Aorta (tissue), 5 donors: ENCODE measurements around the gene EDNRA. TPM values are rescaled to one million over a fixed set of nuclear protein-coding genes. Genes with fewer than 3 reads are reported as not detected.

ENCODE experiments used
- ATAC-seq: fragments of 200-7000 bp; cut with Tn5 transposase; one replicate; pipeline ENCODE4 v1.9.1; 2022; ENCODE audit warnings: moderate library complexity; ENCODE audit not compliant: low FRiP score
- DNase-seq, 2 donors: peaks; one replicate each; pipeline ENCODE4 v3.0.0-alpha.2; 2020
- H3K27ac ChIP-seq, 2 donors: one replicate each; pipeline ENCODE4 v1.5.1; 2013; ENCODE audit warnings: low read length in 2 of 2, mild to moderate bottlenecking in 2 of 2, moderate library complexity in 2 of 2, control low read depth in 1 of 2, inconsistent platforms in 1 of 2, low read depth in 1 of 2
- H3K27me3 ChIP-seq, 2 donors: one replicate each; pipeline ENCODE4 v1.6.1; 2013; ENCODE audit warnings: control low read depth in 1 of 2, low read length in 1 of 2, mild to moderate bottlenecking in 1 of 2, moderate library complexity in 1 of 2; ENCODE audit not compliant: insufficient read depth in 2 of 2, control insufficient read depth in 1 of 2
- H3K36me3 ChIP-seq, 2 donors: one replicate each; pipeline ENCODE4 v1.6.1; 2013; ENCODE audit warnings: control low read depth in 1 of 2, low read length in 1 of 2, mild to moderate bottlenecking in 1 of 2; ENCODE audit not compliant: insufficient read depth in 2 of 2, control insufficient read depth in 1 of 2
- H3K4me1 ChIP-seq, 2 donors: one replicate each; pipeline ENCODE4 v1.6.1; 2013; ENCODE audit warnings: low read length in 2 of 2, control low read depth in 1 of 2, mild to moderate bottlenecking in 1 of 2, moderate library complexity in 1 of 2; ENCODE audit not compliant: insufficient read depth in 2 of 2, control insufficient read depth in 1 of 2
- H3K4me3 ChIP-seq, 2 donors: one replicate each; pipeline ENCODE4 v1.5.1; 2013; ENCODE audit warnings: low read length in 2 of 2, control low read depth in 1 of 2, mild to moderate bottlenecking in 1 of 2
- H3K9me3 ChIP-seq: one replicate; pipeline ENCODE4 v1.6.1; 2013; ENCODE audit warnings: mild to moderate bottlenecking, low read length; ENCODE audit not compliant: control insufficient read depth
- WGBS, 2 donors: extraction: QIAGEN DNeasy Blood & Tissue Kit; methylation state at CpG; one replicate each; pipeline ENCODE4 v1.1.7; 2013; 5-methylcytosine and 5-hydroxymethylcytosine counted together
- intact Hi-C, 2 donors: fragments of 100-400 bp; cut with DNase I; formaldehyde crosslinking; loops; one replicate each; pipeline versions ENCODE4 v1.14.2 to v1.15.0; 2022
- polyA plus RNA-seq, 2 donors: library from polyadenylated mRNA; stranded (reverse); fragments of 200-250 nt; gene quantifications; one replicate each; pipeline ENCODE4 v1.2.3, GENCODE V29; 2013
- total RNA-seq, 2 donors: library from RNA; stranded (reverse); fragmentation: NEBNext Ultra II Directional; extraction: Animal tissue kit (Norgen Biotek cat#: 25700); gene quantifications; one replicate each; pipeline ENCODE4 v1.2.1, GENCODE V29; 2021
- donor health status: healthy with polysubstance abuse.
- donor health status: Bipolar disorder and iron deficiency.
- donor health status: DM: no; HTN: no; CAD: no.
- donor health status: DM: no; HTN: no; CAD: no.
- donor health status: DM: yes; HTN: yes; CAD: no.

Gene EDNRA
- total and polyA plus RNA-seq, 4 donors, result 2.1 to 28.0 (median 14.5) TPM

DNA sequence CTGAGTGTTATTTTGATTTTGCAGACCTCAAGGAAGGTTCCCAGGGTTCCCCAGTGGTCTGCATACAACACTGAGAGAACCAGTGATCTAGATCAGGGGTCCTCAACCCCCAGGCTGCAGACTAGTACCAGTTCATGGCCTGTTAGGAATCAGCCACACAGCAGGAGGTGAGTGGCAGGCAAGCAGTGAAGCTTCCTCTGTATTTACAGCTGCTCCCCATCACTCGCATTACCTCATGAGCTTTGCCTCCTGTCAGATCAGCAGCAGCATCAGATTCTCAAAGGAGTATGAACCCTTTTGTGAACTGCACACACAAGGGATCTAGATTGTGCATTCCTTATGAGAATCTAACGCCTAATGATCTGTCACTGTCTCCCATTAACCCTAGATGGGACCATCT is 28.5 kb downstream of the EDNRA start:
- no peaks in the 10 kb centered on the region for H3K36me3 ChIP-seq
- no peak for ATAC-seq
- 92 to 98% methylated on average over 2 of the region's 2 CpGs for WGBS, 2 donors
- H3K27me3 ChIP-seq, result no peaks in the 10 kb centered on the region
- no peak for DNase-seq
- no peak overlapping the region for H3K27ac ChIP-seq
- intact Hi-C loops, result no loop called here
- H3K4me1 ChIP-seq, result peaks cover 0 to 4% of the 10 kb centered on the region in 2 donors
- no peak overlapping the region for H3K4me3 ChIP-seq
- H3K9me3 ChIP-seq, result no peaks in the 10 kb centered on the region

DNA sequence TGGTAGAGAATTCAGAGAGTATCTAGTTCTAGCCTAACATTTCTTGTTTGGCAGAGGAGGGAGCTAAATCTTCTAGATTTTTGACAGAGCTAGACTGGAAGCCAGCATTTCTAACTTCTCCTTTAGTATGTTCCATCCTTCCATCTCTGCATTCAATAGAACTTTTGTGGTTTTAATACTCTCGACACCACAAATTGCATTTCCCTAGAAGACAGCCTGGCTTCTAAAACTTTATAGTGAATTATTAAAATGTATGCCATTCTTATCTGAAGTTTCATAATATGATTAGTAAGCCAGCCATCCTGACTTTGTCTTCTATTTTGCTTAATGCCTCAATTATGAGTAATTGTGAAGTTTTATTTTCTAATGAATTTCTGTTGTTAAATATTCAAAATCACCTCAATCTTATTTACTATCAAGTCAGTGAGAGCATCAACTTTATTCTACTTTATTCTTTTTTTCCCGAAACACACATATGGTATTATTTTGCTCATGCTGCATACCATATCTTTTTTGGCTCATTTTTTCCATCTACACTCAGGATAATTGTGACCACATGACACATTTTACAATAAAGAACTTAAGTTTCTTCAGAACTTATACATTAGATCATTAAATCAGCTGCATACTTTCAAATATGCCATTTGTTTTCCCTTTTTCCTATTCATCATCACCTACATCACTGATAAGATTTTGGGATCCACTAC is 30.2 kb downstream of the EDNRA start:
- no peak for ATAC-seq
- no peaks in the 10 kb centered on the region for H3K9me3 ChIP-seq
- no peak for DNase-seq
- no peaks in the 10 kb centered on the region for H3K27me3 ChIP-seq
- no peak overlapping the region for H3K4me3 ChIP-seq
- no peak overlapping the region for H3K27ac ChIP-seq
- no peaks in the 10 kb centered on the region for H3K36me3 ChIP-seq
- WGBS, 2 donors, result 80 to 84% methylated on average over 2 of the region's 2 CpGs
- peaks cover 0 to 8% of the 10 kb centered on the region in 2 donors for H3K4me1 ChIP-seq
- intact Hi-C loops, result loop anchor here in 1 of 2 donors (10.0 kb wide), 1 partner anchor 74 kb away; no protein-coding TSS in a partner anchor

DNA sequence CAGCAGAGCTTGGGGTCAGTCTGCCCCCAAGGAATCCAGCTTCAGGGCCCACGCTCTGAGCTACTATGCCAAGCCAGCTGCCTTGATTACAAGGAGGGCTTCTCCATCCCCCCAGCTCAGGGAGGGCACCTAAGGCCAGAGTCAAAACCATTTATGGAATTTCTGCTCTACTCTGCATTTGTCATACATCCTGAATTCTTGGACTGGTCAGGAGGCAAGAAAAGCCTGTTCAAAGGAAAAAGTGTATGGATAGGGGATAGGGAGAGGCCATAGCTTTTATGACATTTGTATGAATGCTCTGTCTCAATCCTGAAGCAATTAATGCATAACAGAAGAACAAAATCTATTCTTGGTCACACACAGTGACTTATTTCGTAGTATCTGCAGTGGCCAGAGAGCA is 32.2 kb downstream of the EDNRA start:
- intact Hi-C loops, result loop anchor here in 1 of 2 donors (10.0 kb wide), 1 partner anchor 72 kb away; no protein-coding TSS in a partner anchor
- Histone ChIP-seq H3K4me3 (no peak overlapping the region), H3K36me3 (no peaks in the 10 kb centered on the region), H3K9me3 (no peaks in the 10 kb centered on the region), H3K4me1 (peaks cover 0 to 12% of the 10 kb centered on the region in 2 donors), H3K27me3 (no peaks in the 10 kb centered on the region), H3K27ac (no peak overlapping the region)
- WGBS, 2 donors, result 92 to 93% methylated on average over 2 of the region's 2 CpGs
- no peak for DNase-seq
- no peak for ATAC-seq

DNA sequence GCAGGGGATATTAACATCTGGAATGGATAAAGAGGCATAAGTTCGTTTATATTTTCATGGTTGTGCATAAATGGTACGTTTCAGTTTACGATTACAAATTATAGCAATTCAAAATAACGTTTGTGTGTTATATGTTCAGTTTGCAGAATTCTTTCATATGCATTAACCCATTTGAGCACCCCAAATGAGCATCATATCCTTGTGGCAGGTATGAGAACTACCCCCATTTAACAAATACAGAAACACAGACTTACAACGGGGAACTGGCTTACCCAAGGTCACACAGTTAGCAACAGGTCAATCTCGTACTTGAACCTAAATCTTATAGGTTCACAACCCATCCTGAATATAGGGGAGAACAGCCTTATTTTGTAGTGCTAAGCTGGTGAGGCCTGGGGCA is 33.1 kb downstream of the EDNRA start:
- H3K4me1 ChIP-seq, result peaks cover 2 to 12% of the 10 kb centered on the region in 2 donors
- no peaks in the 10 kb centered on the region for H3K9me3 ChIP-seq
- no peak overlapping the region for H3K27ac ChIP-seq
- no peaks in the 10 kb centered on the region for H3K27me3 ChIP-seq
- no peaks in the 10 kb centered on the region for H3K36me3 ChIP-seq
- WGBS, 2 donors, result 90 to 92% methylated on average over 6 of the region's 6 CpGs
- no peak for ATAC-seq
- DNase-seq, result no peak
- no peak overlapping the region for H3K4me3 ChIP-seq
- intact Hi-C loops, result loop anchor here in 1 of 2 donors (10.0 kb wide), 1 partner anchor 71 kb away; no protein-coding TSS in a partner anchor

DNA sequence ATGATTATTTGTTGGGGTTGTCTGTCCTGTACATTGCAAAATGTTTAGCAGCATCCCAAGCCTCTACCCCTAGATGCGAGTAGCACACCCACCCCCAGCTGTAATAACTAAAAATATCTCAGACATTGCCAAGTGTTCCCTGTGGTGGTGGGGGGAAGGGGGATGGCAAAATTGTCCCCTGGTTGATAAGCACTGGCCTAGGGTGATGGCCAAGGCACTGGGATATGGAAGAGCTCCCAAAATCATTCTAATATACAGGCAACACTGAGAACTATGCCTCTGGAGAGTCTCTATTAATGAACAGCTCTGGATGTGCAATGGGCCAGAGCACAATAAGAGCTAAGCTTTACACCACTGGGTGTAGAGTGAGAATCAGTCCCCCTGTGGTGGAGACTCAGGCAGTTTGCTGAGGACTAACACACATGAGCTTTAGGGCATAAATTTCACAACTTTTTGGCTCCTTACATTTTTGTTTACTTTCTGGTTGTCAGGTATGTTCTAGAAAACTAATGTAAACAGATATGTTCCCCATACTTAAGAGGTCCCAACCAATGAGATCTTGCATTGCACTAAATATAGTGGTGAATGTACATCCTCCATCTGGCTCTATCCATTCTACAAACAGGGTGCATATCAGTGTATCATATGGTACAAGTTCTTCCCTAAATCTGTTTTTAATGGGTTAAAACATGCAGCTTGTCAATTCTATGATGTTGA is 34.5 kb downstream of the EDNRA start:
- ATAC-seq, result no peak
- no peak for DNase-seq
- intact Hi-C loops, result loop anchor here (5.0 to 10.0 kb wide), 3 partner anchors 69 to 353 kb away; no protein-coding TSS in a partner anchor
- H3K4me3 ChIP-seq, result no peak overlapping the region
- H3K4me1 ChIP-seq, result peaks cover 2 to 12% of the 10 kb centered on the region in 2 donors
- H3K27ac ChIP-seq, result no peak overlapping the region
- no peaks in the 10 kb centered on the region for H3K36me3 ChIP-seq
- no peaks in the 10 kb centered on the region for H3K27me3 ChIP-seq
- no peaks in the 10 kb centered on the region for H3K9me3 ChIP-seq
- WGBS, 2 donors, result 75 to 83% methylated on average over 1 of the region's 1 CpG

DNA sequence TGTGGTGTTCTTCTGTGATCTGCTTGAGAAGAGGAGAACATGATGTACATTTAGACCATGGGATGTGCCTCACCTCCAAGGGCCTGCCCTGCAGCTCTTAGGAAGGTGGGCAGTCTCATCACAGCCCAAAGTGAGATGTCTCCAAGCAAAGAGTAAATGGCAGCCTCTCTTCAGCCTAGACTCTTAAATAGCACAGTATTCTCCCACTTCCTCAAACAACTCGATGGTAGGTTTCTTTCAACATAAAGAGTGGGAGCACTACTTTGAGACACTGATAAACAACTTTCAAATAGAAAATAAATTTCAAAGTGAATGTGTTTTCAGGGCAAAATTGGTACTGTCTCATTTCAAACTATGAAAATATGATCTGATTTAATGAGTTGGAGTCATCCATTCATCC is 35.2 kb downstream of the EDNRA start:
- Histone ChIP-seq H3K4me1 (peaks cover 2 to 10% of the 10 kb centered on the region in 2 donors), H3K27me3 (no peaks in the 10 kb centered on the region), H3K9me3 (no peaks in the 10 kb centered on the region), H3K36me3 (no peaks in the 10 kb centered on the region), H3K4me3 (no peak overlapping the region), H3K27ac (no peak overlapping the region)
- intact Hi-C loops, result loop anchor here (5.0 to 10.0 kb wide), 3 partner anchors 69 to 354 kb away; no protein-coding TSS in a partner anchor
- DNase-seq (no peak), ATAC-seq (no peak)
- 70 to 83% methylated on average over 1 of the region's 1 CpG for WGBS, 2 donors

DNA sequence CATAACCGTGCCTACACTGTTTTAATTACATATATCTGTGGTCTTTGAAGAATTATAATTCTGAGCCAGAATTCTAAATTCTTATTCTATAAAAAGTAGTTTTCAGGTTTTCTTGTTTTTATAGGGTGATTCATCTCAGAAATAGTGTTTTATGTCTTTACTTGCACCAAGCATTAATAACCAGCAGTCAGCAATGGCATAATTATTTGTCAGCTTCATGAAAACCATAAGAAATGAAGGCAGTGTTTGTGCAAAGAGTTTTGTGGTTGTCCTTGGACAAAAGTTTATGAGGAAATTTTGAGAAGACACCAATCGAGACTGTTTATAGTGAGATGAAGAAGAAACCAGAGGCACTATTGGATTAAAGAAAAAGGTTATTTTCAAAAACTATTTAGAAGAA is 37.2 kb downstream of the EDNRA start:
- Histone ChIP-seq H3K36me3 (no peaks in the 10 kb centered on the region), H3K4me1 (peaks cover 2 to 10% of the 10 kb centered on the region in 2 donors), H3K4me3 (no peak overlapping the region), H3K9me3 (no peaks in the 10 kb centered on the region), H3K27me3 (no peaks in the 10 kb centered on the region), H3K27ac (no peak overlapping the region)
- WGBS, 2 donors, result 18 to 35% methylated on average over 2 of the region's 2 CpGs
- intact Hi-C loops, result loop anchor here (5.0 to 10.0 kb wide), 3 partner anchors 67 to 356 kb away; no protein-coding TSS in a partner anchor
- DNase-seq (no peak), ATAC-seq (no peak)

DNA sequence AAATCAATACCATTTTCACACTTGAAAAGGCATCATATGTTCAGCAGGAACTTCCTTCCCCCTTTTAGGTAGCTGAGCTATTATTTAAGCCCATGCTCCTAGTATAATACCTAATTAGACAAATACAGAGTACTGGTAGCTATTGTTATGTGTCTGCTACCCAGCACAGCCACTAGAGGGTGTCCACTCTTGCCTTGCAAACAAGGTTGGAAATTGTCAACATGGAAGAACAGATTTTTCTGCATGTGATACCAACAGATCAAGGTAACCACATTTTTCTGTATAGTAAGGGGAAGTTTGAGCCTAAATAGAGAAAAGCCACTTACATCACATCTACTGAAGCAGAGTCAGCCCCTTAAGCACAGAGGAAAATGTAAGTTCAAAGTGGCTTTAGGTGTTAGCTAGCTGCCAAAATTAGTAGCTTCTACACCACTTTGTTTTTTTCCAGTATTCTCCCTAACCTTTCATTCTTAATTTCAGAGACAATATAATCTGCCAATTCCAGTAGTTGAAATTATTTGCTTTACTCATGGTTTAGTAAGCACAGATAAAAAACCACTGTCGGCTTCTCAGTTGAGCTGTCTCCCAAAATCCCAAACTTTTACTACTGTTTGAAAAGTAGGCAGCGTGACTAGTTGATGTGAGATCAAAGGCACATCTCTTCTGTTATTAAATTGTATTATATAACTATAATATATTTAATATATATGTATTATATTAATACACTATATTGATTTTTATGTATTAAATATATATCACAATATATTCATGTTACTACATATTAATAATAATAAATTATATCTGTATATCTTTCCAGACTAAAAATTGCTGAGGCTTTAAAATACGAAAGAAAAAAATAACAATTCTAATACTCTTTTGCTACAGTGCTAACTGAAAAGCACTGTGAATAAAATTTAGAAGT is 38.2 kb downstream of the EDNRA start:
- Histone ChIP-seq H3K4me3 (no peak overlapping the region), H3K9me3 (no peaks in the 10 kb centered on the region), H3K4me1 (peaks cover 3 to 8% of the 10 kb centered on the region in 2 donors), H3K36me3 (no peaks in the 10 kb centered on the region), H3K27ac (no peak overlapping the region), H3K27me3 (no peaks in the 10 kb centered on the region)
- WGBS, 2 donors, result 95 to 98% methylated on average over 3 of the region's 3 CpGs
- intact Hi-C loops, result loop anchor here (5.0 to 10.0 kb wide), 3 partner anchors 66 to 357 kb away; no protein-coding TSS in a partner anchor
- ATAC-seq (peak; percentile 74), DNase-seq (peak in 1 of 2 donors; percentile 63)
